HPDE6-E6E7 (cell line): Measurements from ENCODE around the gene SNN.

Experiments used
- DNase-seq: peaks from one replicate; pipeline ENCODE4 v3.0.0; 2011; ENCODE audit warnings: missing footprints; ENCODE audit errors: extremely low spot score

The SNN gene

DNA sequence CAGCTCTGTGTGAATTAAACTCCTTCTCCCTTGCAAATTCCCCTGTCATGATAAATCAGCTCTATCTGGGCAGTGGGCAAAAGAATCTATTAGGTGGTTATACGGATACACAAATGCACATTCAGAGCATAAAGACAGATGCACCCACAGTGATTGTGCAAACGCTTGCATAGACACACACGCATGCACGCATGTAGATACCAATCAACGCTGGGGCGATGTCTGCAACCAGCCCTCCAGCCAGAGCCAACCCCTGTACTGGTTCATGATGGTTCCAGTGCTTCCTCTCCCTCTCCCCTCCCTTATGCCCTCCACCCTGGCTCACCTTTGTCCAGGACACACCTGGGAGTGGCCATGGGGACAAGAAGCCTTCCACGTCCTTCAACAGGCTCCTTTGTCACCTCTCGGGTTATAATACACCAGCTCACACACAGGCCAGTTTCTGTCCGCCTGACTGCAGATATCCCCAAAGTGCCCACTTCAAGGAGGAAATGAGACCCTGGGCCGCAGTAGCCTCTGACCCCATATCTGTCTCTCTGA, 33.1 kb upstream of the SNN start:
- no peak for DNase-seq

DNA sequence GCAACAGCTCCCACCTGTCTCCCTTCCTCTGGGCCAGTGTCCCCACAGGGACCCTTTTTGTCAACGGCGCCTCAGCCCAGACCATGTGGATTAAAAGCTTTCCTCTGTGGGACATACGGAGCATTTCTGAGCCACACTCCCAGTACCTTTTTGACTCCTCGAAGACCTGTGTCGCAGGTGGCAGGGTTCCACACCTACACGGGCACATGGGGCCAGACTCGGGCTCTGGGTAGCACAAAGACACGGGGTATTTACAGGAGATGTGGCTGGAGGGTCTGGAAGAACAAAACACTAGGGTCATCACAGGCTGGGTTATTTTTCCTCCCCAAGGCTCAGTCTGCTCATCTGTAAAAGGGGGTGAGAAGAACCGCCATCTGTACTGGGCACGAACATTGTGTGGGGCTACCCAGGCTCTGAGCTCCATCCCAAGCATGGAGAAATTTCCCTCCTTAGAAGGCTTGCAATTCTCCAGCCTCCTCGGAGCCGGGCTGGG, 32.5 kb upstream of the SNN start:
- DNase-seq, result no peak

DNA sequence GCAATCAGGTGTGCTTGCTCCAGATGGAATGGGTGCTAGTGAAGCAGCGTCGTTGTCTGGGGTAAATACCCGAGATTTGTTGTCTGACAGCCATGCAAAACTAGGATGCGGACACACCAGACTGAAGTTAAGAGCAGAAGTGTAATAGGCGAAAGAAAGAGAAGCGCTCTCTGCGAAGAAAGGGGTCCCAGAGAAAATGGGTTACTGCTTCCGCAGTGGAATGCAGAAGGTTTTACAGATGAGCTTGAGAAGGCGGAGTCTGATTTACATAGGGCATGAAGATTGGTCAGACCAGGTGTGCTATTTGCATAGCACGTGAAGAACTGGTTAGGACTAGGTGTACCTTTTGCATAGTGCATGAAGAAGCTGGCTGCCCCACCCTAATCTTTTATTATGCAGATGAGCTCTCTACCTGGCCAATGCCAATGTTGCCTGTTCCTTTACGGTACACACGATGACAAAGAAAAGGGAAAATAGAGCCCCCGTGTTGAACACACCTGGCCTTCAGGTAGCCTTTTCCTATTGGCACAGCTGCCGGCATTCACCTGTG, 32.0 kb upstream of the SNN start:
- DNase-seq, result peak; percentile 31

DNA sequence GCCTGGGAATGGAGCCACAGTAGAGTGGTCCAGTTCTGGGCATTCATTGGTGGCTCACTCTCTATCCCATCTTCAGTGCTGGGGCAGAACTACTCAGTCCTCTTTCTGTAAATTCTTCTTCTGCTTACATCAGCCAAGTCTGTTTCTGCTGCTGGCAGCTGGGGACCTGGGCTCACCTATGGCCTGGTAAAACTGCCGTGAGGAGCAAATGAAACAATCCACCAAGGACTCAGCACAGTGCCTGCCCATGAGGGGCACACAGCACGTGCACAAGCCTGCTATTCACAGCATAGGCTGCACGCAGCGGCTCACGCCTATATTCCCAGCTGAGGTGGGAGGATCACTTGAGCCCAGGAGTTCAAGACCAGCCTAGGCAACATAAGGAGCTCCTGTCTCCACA, 30.9 kb upstream of the SNN start:
- DNase-seq, result no peak

DNA sequence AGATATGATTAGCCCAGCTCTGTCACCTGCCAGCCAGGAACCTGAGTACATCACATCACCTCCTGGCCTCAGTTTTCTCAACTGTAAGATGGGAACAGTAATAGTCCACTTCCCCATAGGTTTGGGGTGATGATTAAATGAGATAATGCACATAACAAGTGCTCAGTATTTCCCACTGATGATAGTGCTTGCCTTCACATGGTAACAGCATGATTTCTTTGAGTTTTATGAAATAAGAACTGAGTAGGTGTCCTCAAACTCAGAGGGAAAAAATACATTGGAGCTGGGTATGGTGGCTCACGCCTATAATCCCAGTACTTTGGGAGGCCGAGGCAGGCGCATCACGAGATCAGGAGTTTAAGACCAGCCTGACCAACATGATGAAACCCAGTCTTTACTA, 30.1 kb upstream of the SNN start:
- DNase-seq, result no peak

DNA sequence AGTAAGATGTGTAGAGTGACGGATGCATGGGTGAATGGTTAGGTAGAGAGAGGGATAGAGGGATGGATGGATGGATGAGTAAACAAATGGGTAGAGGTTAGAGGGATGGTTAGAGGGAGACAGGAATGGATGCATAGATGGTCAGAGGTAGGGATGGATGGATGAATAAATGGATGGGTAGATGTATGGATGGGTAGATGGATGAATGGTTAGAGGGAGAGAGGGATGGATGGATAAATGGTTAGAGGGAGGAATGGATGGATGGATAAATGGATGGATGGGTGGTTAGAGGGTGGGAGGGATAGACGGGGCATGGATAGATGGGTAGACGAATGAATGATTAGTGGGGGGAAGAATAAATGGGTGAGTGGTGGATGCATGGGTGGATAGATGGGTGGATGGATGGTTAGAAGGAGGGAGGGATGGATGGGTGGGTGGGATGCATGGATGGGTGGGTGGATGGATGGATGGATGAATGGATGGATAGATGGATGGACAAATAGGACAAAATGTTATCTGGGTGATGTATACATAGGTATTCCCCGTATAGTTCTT, 29.2 kb upstream of the SNN start:
- DNase-seq, result no peak

DNA sequence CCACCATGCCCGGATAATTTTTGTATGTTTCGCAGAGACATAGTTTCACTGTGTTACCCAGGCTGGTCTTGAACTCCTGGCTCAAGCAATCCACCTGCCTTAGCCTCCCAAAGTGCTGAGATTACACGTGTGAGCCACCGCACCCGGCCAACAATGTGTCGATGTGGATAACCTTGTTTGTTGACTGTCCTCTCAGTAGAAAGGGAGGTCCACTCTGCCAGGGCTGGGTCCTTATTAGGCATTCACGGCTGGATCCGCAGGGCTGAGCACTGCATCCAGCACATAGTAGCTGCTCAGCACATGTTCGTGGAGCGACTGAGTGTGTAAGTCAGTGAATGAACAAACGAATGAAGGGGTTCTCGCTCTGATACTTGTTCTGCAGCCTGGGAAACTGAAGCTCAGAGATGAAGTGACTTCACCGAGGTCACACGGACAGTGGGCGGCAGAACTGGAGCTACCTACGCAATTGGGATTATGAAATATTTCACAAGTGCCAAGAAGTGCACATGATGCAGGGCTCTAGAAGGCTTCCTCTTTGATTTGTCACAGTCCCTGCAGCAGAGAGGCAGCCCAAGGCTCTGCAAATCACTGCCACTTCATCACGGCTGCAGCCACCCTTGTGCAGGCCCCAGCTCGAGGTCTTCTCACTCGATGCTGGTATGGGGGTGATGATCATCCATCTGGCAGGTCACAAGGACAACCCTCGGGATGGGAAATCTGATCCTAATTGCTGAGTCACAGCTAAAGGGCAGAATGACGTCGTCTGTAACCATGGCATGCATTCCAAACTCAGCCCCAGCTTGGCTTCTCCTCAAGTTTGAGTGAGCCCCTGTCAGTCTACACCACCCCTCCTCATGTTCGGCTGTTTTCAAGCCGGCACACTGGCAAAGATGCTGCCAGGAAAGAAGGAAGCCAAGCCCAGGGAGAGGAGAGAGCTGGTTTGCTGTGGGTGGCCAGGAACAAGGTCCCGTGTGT, 28.0 kb upstream of the SNN start:
- peak; percentile 92 for DNase-seq

DNA sequence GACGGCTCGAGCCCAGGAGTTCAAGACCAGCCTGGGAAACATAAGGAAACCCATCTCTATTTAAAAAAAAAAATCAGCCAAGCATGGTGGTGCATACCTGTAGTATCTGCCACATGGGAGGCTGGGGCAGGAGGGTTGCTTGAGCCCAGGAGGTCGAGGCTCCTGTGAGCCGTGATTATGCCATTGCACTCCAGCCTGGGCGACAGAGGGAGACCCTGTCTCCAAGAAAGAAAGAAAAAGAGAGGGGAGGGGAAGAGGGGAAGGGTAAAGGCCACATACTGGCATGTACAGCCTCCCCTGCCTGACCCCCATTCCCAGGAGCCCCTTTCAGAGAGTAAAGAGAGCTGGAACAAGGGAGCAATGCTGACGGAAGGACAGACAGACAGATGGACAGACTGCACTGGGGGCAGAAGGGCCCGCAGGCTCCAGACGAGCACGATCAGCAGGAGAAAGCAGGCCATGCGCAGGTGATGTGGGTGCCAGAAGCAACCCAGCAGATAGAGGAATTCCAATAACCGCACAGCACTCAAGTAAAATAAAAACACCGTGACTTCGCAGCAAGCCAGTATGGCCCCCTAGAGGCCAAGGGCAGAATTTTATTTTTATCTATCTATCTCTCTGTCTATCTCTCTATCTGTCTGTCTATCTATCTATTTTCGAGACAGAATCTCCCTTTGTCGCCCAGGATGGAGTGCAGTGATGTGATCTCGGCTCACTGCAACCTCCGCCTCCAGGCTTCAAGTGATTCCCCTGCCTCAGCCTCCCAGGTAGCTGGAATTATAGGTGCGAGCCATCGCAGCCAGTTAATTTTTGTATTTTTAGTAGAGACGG, 27.1 kb upstream of the SNN start:
- DNase-seq, result peak; percentile 54

DNA sequence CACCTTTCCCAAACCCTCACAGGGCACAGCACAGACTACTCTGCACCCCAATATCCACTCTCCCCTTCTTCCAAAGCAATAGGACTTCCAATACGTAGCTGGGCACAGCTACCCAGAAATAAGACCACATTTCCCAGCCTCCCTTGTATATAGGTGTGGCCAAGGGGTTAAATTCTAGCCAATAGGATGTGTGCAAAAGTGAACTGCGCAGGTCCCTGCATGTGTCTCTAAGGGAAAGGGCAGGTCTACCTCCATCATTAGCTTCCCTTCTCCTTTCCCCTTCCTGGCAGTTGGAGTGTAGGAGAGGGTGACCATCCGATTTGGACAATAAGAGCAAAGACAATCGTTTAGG, 25.5 kb upstream of the SNN start:
- no peak for DNase-seq

DNA sequence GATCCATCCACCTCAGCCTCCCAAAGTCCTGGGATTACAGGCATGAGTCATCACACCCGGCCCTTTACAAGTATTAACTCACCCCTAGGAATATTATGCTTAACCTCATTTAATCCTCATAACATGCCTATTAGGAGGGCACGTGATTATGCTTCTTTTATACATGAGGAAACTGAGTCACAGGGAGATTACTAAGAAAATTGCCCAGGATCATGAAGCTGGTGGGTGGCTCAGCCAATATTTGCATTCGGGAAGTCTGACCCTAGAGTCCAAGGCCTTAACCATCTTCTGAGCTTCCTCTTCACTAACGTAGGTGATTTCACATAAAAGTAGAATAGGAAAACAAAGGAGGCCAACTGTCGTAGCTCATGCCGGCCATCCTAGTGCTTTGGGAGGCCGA, 19.0 kb upstream of the SNN start:
- no peak for DNase-seq

DNA sequence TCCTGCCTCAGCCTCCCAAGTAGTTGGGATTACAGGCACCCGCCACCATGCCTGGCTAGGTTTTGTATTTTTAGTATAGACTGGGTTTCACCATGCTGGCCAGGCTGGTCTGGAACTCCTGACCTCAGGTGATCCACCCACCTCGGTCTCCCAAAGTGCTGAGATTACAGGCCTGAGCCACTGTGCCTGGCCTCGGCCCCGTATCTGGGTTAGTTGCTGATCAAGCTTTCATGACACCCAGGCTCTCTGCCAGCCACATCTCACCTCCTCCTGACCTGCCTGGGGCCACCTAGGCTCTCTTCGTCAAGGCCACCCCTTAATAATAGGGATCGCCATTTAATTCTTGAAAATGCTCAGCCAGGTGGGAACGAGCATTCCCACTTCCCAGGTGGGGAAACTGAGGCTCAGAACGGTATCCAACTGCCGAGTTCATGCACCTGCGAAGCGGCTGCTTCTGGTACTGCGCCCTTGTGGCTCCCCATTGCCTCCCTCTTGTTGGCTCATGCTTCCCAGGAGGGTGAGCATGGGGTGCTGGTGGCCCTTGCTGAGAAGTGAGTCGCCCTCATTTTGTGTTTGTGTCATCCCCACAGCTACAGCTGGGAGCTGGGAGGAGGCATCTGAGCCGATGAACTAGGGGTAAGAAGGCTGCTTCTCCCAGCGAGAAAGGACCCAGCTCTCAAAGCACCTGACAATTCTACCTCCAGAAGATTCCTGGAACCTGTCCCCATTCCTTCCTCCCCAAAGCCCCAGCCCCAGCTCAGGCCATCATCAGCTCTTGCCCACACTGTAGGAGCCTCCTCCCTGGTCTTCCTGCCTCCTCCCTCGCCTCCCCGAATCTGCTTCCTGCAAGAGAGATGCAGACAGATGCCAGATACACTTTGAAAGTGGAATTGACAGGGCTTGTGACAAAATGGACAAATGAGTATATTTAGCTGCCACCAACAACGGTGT, 17.3 kb upstream of the SNN start:
- no peak for DNase-seq

DNA sequence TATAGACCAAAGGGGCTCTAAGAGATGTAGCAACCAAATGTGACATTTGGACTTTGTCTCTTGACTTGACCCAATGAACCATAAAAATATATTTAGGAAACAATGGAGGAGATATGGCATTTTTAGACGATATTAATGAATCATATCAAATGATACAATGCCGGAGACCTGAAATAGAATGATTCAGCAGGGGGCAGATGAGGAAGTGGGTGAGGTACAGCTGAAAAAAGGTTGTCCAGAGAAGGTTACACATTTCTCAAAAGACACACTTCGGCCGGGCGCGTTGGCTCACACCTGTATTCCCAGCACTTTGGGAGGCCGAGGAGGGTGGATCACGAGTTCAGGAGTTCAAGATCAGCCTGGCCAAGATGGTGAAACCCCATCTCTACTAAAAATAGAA, 16.5 kb upstream of the SNN start:
- DNase-seq, result no peak

DNA sequence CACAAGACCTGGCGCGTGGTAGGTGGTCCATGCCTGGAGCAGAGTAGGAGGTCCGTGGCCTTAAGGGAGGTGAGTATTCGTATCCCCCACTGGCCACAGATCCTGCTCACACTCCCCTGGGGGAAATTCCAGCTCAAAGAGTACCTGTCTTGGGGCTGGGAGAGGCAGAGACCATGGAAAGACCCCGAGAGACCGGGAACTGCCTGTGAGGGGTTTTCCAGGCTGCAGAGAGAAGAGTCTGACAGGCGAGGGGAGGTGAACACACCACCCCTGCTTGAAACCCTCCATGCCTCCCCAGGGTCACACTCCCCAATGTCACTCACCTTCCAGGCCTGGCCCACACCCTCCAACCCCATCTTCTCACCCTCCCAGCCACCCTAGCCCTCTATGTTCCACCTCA, 12.6 kb upstream of the SNN start:
- DNase-seq, result no peak

DNA sequence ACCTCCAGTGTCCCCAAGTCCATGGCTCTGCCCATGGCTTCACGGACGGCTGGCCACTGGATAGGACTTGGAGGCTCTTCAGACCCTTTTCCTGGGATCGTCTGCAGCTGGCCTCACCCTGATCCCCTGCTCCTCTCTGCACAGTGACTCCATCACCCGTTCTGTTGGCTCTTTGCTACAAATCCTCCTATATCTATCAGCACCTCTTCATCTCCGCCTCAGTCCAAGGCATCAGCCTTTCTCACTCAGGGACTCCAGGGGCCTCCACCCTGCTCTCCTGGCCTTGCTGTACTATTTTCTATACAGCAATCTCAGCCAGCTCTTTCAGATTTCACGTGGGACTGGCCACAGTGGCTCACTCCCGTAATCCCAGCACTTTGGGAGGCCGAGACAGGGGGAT, 10.7 kb upstream of the SNN start:
- no peak for DNase-seq

DNA sequence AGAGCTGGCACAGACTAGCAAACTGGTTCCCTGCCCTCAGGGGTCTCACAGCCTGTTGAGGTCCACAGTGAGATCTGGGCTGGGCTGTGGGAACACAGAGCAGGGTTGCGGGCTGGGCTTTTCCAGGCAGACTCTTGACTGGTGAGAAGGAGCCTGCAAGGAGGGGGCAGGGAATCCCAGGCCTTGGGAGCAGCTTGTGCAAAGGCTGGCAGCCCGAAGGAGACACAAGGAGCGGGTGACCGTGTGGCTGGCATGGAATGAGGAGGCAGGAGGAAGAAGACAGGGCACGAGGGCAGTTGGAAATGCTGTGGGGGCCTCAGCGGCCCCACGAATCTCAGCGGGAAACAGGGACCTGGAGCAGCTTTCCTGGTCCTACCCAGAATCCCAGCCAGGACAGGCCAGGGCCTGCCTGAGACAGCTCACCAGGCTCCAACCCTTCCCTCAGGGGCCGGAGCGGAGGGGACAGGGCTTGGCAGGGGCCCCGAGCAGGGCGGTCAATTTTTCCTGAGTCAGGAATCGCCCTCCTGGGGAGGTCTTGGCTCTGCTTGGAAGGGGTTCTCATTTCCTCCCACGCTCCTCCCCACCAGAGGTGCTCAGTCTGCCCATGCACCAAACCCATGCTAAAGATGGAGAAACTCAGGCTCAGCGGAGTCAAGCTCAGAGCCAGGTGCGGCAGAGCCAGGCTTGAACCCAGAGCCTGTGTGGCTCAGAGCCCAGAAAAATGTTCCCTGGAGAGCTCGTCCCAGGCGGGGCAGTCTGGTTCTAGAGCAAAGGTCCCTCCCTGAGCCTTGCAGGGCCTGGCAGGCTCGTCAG, 9.2 kb upstream of the SNN start:
- DNase-seq, result peak; percentile 90

DNA sequence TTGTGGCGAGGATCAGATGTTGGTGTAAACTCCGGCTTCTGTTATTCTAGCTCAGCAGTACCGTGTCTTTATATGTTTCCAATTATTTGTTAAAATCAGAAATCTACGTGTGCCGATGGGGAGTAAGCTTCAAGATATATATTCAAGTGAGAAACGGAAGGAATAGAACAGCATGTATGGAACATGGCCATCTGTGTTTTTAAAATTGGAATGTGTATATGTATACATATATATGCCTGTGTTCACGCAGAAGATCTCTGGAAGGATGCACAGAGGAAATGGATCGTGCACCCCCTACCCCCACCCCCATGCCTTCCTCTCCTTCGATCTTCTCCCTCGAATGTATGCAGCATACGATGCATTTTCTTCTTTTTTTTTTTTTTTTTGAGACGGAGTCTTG, 7.7 kb upstream of the SNN start:
- DNase-seq, result no peak

DNA sequence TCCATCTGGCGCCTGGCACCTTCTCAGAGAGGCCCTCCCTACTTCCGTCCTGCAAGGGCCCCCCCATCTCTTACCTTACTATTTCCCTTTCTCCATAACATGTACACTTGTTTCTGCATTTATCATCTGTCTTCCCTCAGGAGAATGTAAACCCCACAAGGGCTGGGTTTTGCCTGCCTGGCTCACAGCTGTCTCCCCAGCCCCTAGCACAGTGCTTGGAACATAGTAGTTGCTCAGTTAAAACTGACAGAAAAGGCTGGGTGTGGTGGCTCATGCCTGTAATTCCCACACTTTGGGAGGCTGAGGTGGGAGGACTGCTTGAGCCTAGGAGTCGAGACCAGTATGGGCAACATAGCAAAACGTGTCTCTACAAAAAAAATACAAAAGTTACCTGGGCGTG, 5.7 kb upstream of the SNN start:
- no peak for DNase-seq

DNA sequence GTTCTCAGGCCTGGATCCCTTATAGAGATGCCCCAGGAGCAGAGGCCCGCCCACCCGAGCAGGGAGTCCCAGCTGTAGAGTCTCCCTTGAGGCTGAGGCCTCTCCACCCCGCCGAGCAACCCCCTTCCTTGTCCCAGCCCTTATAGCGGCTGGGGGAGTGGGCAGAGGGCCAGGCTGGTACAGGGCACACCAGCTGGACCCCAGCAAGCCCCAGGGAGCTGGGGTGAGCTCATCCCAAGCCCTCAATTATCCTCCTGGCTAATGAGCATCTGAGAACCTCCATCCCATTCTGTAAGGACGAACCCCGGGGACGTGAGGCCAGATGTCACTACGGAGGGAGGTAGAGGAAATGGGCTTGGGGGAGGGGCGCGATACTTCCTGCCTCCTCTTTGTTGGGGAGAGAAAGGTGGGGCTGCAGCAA, 3.2 kb upstream of the SNN start:
- DNase-seq, result no peak

DNA sequence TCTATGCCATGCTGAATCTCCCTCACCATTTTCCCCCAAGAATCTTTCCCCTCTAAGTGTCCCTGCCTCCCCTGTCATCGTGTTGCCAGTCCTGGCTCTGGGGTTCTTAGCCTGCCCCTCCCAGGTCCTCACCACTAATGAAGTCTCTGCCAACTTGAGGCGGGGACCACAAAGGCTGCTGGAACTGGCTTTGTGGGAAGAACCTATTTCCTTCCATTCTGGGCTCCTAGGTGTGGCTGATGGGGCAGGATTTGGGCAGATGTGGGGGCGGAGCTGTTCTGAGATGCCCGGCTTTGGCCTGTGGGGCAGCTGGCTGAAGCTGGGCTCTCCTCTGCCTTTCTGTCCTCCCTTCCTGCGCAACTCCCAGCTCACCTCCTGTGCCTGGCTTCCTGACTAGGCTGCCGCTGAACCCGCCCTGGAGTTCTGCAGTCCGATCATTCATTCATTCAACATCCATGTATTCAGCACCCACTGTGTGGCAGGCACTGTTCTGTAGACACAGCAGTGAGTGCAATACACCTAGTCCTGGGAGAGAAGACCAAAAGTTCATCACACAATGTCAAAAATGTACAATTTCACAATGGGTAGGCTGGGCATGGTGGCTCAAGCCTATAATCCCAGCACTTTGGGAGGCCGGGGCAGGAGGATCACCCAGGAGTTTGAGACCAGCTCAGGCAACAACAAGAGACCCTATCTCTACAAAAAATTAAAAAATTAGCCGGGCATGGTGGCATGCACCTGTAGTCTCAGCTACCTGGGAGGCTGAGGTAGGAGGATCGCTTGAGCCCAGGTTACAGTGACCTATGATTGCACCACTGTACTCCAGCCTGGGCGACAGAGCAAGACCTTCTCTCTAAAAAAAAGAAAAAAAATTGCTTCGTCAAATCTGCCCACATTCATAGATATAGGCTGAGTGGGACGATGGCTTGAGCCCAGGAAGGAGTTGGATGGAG, 1.9 kb upstream of the SNN start:
- DNase-seq, result no peak
